Thyroid gland (tissue), 4 donors: ENCODE measurements around the gene C17orf78. TPM values are rescaled to one million over a fixed set of nuclear protein-coding genes. Genes with fewer than 3 reads are reported as not detected.
"Not testable (repeated sequence)": the region's sequence is repeated elsewhere in the genome, so short reads cannot be mapped to it uniquely, and the experiment has no call there.

Experiments
- DNase-seq, 2 donors: peaks; one replicate each; pipeline ENCODE4 v3.0.0-alpha.2; 2019
- H3K27ac ChIP-seq, 3 donors: fragments of 200-600 bp; sonication (generic); 1 replicate in 2 of 3; 2 replicates in 1 of 3; pipeline ENCODE4 v1.5.1; 2016 to 2019; ENCODE audit warnings: mild to moderate bottlenecking in 1 of 3, moderate library complexity in 1 of 3
- H3K27me3 ChIP-seq: fragments of 200-600 bp; sonication (generic); one replicate; pipeline ENCODE4 v1.5.1; 2019
- H3K36me3 ChIP-seq, 2 donors: fragments of 200-600 bp; sonication (generic); one replicate each; pipeline ENCODE4 v1.5.1; 2016 to 2019
- H3K4me1 ChIP-seq, 2 donors: fragments of 200-600 bp; sonication (generic); one replicate each; pipeline ENCODE4 v1.5.1; 2017 to 2019
- H3K4me3 ChIP-seq, 3 donors: fragments of 200-600 bp; sonication (generic); replicated peaks in 1 of 3; 1 replicate in 2 of 3; 2 replicates in 1 of 3; pipeline ENCODE4 v1.5.1; 2016; ENCODE audit warnings: mild to moderate bottlenecking in 1 of 3
- H3K9me3 ChIP-seq: fragments of 200-600 bp; sonication (generic); one replicate; pipeline ENCODE4 v1.5.1; 2017
- POLR2A ChIP-seq, 2 donors: fragments of 450-650 bp; IDR thresholded peaks; one replicate each; pipeline ENCODE4 v1.6.1; 2017; ENCODE audit warnings: antibody characterized with exemption in 2 of 2, mild to moderate bottlenecking in 2 of 2, moderate library complexity in 1 of 2
- WGBS, 2 donors: methylation state at CpG; one replicate each; pipeline ENCODE4 v1.1.5; 2017; 5-methylcytosine and 5-hydroxymethylcytosine counted together
- intact Hi-C: fragments of 100-400 bp; cut with DNase I; formaldehyde crosslinking; loops from one replicate; pipeline ENCODE4 v1.15.1; 2023
- total RNA-seq, 4 donors: library from RNA; depleted of rRNA; stranded (reverse); fragments of >200 nt; gene quantifications; one replicate each; pipeline ENCODE4 v1.2.3, GENCODE V29; 2016
- TF ChIP-seq, protein P1 (sequence below), 6 experiments: fragments of 200-600 bp in 3 of 6; fragments of 450-650 bp in 3 of 6; sonication (generic) in 3 of 6; IDR thresholded peaks; one replicate each; pipeline ENCODE4 v1.5.1; 2016 to 2019; ENCODE audit warnings: antibody characterized with exemption in 6 of 6, mild to moderate bottlenecking in 2 of 6, inconsistent platforms in 1 of 6, moderate library complexity in 1 of 6

The C17orf78 gene
- total RNA-seq, 4 donors from 2014 or later = not detected

DNA sequence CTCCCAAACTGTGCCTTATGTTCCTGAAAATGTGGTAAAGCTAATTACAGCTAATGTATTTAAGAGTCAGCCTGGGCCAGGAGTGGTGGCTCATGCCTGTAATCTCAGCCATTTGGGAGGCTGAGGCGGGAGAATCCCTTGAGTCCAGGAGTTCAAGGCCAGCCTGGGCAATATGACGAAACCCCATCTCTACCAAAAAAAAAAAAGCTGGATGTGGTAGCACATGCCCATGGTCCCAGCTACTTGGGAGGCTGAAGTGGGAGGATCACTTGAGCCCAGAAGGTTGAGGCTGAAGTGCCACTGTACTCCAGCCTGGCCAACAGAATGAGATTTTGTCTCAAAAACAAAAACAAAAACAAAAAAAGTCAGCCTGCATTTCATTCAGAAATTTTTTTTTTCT is 33.2 kb upstream of the C17orf78 start:
- Histone ChIP-seq H3K27me3 (no peaks in the 10 kb centered on the region), H3K9me3 (no peaks in the 10 kb centered on the region), H3K27ac (no peak overlapping the region), H3K36me3 (no peaks in the 10 kb centered on the region), H3K4me1 (no peaks in the 10 kb centered on the region), H3K4me3 (no peak overlapping the region)
- intact Hi-C loops = no loop called here
- 66 to 100% methylated on average over 2 of the region's 2 CpGs for WGBS, 2 donors
- DNase-seq = no peak
- no peak for TF ChIP-seq POLR2A (IDR thresholded peaks at IDR 0.05)
- TF ChIP-seq, protein P1, sequence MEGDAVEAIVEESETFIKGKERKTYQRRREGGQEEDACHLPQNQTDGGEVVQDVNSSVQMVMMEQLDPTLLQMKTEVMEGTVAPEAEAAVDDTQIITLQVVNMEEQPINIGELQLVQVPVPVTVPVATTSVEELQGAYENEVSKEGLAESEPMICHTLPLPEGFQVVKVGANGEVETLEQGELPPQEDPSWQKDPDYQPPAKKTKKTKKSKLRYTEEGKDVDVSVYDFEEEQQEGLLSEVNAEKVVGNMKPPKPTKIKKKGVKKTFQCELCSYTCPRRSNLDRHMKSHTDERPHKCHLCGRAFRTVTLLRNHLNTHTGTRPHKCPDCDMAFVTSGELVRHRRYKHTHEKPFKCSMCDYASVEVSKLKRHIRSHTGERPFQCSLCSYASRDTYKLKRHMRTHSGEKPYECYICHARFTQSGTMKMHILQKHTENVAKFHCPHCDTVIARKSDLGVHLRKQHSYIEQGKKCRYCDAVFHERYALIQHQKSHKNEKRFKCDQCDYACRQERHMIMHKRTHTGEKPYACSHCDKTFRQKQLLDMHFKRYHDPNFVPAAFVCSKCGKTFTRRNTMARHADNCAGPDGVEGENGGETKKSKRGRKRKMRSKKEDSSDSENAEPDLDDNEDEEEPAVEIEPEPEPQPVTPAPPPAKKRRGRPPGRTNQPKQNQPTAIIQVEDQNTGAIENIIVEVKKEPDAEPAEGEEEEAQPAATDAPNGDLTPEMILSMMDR (IDR thresholded peaks at IDR 0.05) = no peak

DNA sequence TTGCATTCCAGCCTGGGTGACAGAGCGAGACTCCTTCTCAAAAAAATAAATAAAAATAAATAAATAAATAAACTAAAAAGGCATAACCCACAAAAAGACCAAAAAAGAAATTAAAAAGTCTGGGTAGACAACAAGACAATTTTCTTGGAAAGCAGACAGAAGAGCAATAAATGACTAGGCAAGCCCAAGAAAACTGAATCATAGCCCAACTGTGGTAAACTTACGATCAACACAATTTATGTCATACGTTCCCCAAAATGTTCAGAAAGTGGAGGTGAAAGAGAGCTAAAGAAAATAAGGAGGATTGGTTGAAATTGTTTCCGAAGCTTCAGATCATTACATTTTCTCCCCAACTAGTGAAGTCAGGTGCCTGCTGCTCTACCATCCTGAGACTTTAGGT is 31.3 kb upstream of the C17orf78 start:
- WGBS, 2 donors = 95 to 96% methylated on average over 4 of the region's 4 CpGs
- no peak for DNase-seq
- TF ChIP-seq, protein P1 (IDR thresholded peaks at IDR 0.05) = no peak
- TF ChIP-seq POLR2A (IDR thresholded peaks at IDR 0.05) = no peak
- Histone ChIP-seq H3K4me1 (no peaks in the 10 kb centered on the region), H3K4me3 (no peak overlapping the region), H3K36me3 (no peaks in the 10 kb centered on the region), H3K27me3 (no peaks in the 10 kb centered on the region), H3K9me3 (no peaks in the 10 kb centered on the region), H3K27ac (no peak overlapping the region)
- intact Hi-C loops = no loop called here

- WGBS, 2 donors = 95 to 97% methylated on average over 8 of the region's 8 CpGs
These were observed 28.9 kb upstream of the C17orf78 start for GRCh38 chr17:37346863-37347402.

DNA sequence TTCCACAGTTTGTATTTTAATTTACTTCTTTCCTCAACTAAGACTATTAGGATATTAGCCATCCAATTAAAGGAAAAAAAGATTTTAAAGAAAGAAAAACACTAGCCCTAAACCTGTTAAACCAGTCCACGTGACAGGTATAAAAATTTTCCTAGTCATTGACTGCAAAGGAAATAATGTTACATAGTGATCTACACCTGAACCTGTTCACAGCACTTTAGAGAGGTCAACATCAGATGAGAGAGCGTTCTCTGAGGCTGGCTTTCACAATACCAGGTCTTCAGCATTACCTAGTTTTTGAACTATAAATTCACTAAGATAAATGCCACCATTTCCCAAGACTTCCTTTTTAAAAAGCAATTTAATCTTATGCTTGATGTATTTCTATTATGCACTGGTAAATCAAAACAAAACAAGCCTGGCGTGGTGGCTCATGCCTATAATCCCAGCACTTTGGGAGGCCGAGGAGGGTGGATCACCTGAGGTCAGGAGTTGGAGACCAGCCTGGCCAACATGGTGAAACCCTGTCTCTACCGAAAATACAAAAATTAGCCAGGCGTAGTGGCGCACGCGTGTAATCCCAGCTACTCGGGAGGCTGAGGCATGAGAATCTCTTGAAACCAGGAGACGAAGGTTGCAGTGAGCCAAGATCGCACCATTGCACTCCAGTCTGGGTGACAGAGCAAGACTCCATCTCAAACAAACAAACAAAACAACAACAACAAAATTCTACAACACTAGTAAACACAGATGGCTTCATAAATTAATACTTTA is 18.8 kb upstream of the C17orf78 start:
- H3K9me3 ChIP-seq, intact Hi-C loops, H3K4me3 ChIP-seq, H3K36me3 ChIP-seq, DNase-seq, H3K27me3 ChIP-seq: not testable (repeated sequence)
- Histone ChIP-seq H3K4me1 (peaks cover 19 to 32% of the 10 kb centered on the region in 2 donors), H3K27ac (peak overlapping the region in 2 of 3 donors; percentile 39 to 42)
- TF ChIP-seq POLR2A (IDR thresholded peaks at IDR 0.05) = peak in 1 of 2 donors; percentile 31
- 72 to 82% methylated on average over 12 of the region's 12 CpGs for WGBS, 2 donors

More at GRCh38 chr17:37346863-37347402, 28.9 kb upstream of the C17orf78 start:
- H3K27me3 ChIP-seq, DNase-seq, intact Hi-C loops, H3K27ac ChIP-seq, H3K9me3 ChIP-seq, H3K36me3 ChIP-seq, H3K4me1 ChIP-seq, H3K4me3 ChIP-seq: not testable (repeated sequence)

DNA sequence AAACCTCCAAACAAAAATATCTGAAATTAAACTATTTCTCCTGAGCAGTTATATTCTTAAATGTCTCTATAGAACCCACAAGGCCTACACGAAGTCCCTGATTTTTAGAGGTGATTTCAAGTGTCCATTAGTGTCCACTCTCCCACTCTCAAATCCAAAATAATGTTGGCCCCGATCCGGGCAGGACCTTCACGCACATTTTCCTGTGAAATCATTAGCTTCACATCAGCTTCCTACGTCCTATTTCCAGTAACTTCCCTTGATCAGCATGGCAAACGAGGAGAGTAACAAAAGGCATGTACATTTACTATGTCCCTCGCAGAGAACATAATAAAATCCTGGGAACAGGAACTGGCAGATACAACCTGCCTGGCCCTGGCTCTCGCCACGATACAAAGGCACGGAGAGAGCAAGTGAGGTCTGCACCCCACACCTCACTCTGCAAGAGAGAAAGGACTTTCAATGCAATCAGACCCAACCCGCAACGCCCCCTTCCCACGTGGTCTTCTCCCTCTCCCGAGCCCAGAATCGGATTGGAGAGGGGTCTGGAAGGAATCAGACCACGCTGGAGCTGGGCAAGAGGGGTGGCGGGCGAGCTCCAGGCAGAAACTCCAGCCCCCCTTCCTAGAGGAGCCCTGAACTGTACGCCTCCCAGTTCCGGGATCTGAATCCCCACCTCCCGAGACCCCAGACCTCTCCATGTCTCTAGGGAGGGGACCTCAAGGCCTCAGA is 17.5 kb upstream of the C17orf78 start:
- H3K36me3 ChIP-seq = no peaks in the 10 kb centered on the region
- 7% methylated on average over 15 to 20 of the region's 21 CpGs for WGBS, 2 donors
- intact Hi-C loops = no loop called here
- H3K27ac ChIP-seq = peak overlapping the region in 2 of 3 donors; percentile 62 to 80
- H3K4me3 ChIP-seq = peak overlapping the region; percentile 36 to 72 (median 55)
- peaks cover 19 to 32% of the 10 kb centered on the region in 2 donors for H3K4me1 ChIP-seq
- no peaks in the 10 kb centered on the region for H3K27me3 ChIP-seq
- TF ChIP-seq, protein P1 (IDR thresholded peaks at IDR 0.05) = no peak
- H3K9me3 ChIP-seq = no peaks in the 10 kb centered on the region
- DNase-seq = peak; percentile 61 to 69
